GM21576 (cell line): Measurements from ENCODE around the gene SERPINB1.

Experiments
- ATAC-seq: cut with Tn5 transposase; IDR thresholded peaks from one replicate; pipeline ENCODE4 v1.9.1; 2021; ENCODE audit warnings: mild to moderate bottlenecking, moderate library complexity; ENCODE audit not compliant: unreplicated experiment

Gene SERPINB1

DNA sequence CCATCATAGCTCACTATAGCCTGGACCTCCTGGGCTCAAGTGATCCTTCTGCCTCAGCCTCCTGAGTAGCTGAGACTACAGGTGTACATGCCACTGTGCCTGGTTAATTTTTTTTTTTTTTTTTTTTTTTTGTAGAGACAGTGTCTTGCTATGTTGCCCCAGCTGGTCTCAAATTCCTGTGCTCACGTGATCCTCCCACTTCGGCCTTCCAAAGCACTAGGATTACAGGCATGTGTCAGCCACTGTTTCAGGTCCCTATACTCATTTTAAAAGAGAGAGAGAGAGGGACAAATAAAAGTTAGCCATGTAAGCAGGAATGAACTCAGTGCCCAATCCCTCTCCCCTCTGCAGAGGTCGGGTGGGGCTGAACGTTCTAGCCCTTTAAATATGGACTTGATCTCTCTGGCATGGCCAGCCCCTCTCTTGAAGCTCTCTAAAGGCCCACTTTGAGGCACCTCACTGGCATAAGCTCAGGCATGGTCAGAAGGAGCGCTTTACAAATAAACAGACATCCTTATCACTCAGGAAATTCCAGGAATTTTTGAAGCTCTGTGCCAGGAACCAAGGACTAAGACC is 9.0 kb upstream of the SERPINB1 start:
- no peak for ATAC-seq

DNA sequence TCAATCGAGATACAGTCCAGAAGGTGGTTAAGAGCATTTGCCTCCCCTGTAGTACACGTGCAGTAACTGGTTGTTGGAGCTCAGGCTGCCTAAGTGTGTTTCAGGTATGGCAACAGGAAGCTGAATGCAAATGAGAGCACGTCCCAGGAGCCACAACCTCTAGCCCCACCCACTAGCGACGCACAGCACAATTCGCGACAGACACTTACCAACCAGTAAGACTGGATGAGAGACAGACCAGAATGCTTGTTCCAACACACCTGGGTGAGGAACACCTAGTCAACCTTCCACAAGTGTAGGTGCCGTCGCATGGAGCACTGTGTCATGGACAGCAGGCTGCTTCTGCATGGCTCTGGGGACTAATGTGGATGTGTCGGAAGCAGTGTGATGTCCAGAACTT is 7.2 kb upstream of the SERPINB1 start:
- ATAC-seq = peak; percentile 46

DNA sequence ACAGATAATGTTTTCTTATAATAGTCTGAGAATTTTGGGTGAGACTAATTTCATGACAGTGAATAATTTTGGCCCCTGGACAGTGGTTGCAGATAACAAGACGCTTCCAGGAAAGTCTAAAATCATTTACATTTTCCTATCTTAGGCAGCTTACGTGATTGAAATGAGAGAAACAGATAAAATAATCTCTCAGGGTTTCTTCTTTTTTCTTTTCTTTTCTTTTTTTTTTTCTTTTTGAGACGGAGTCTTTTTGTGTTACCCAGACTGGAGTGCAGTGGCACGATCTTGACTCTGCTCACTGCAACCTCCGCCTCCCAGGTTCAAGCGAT is 4.2 kb upstream of the SERPINB1 start:
- no peak for ATAC-seq

DNA sequence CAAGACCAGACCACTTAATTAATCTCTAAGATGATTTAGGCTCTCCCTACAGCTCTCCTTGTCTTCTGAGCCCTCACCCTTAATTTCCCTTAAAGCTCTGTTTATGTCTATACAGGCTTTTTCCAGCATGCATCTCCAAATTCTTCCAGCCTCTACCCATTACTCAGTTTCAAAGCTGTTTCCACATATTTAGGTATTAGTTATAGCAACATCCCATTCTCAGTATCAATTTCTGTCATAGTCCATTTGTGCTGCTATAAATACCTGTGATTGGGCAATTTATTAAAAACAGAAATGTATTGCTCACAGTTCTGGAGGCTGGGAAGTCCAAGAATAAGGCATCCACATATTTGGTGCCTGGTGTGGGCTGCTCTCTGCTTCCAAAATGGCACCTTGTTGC is 2.3 kb upstream of the SERPINB1 start:
- ATAC-seq = no peak

DNA sequence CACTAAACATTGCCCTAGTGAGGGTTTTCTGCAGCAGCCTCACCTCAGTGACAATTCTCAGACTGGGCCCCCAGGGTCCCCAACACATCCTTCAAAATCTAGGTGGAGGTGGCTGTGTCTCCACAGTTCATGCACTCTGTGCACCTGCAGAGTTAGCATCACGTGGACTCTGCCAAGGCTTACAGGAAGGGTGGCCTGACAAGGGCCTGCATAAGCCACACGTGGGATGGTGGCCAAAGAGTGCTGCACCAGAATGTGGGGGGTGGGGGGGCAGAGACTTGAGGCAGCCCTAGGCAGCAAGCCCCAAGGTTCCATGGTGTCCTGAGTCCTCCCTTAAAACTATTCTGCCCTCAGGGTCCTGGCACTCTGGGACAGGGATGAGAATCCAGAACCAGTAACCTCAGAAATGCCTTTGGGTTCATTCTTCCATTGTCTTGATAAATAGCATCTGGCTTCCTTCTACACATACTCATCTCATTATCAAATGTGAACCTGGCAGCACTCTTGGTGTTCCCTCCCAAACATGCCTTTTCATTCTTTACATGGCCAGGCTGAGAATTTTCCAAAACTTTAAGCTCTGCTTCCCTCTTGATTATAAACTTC is 1.6 kb upstream of the SERPINB1 start:
- no peak for ATAC-seq

DNA sequence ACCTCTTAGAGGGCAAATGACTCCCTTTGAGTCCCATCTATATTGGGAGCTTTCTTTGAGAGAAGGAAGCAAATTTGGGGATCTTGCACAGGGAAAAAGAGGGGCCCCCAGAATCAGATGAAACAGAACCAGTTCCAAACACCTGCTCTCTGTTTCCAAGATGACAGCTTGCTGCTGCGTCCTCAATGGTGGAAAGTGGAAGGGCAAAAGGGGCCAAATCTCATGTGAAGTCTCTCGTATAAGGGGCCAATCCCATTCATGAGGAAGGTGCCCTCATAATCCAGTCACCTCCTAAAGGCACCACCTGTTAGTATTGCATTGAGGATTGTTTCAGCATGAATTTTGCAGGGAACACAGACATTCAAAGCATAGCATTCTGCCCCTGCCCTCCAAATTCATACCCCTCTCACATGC is 483 bp upstream of the SERPINB1 start:
- no peak for ATAC-seq

DNA sequence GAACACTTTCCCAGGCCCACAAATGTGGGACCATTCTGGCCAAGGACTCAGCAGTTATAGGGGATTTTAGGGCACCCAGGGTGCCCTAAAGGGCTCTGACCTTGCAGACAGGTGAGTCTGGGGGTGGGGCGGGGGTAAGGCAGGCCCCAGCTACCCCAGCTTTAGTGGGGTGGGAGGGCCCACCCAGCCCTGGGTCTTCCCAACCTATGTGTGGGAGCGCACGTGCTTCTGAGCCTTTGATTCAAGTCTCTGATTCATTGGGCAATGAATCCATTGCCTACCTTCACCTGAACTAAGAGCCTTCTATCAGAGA is 958 bp downstream of the SERPINB1 start:
- no peak for ATAC-seq

DNA sequence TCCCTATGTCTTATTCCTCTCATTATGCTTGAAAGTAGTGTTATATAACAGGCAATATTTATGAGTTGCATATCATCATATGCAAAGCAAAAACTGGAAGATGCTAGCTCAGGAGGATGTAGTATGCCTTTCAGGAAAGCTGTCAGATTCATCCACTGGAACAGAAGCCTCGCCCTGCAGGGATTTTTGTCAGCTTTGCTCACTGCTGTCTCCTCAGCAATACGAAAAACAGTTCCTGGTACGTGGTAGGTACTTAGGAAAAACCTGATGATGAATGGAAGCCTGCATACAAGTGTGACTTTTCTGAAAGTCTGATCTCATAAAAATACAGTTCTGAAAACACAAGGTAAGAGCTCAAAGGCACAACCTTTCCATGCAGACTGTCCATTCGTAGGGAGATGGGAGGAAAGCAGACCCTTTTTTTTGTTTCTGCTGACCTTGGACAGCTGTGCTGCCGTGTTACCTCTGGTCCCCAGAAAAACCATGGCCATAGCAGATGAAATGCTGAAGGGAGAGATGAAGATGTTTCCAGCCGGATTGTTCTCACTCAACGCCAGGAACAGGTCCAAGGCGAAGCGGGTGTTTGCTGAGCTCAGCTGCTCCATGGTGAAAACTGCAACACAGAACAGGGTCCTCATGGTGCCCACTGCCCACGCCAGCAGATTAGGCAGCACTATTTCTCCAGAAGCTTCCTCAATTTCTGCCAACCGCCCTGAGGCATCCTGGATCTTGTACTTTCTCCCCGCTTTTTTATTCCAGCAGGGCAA is 1.5 kb downstream of the SERPINB1 start:
- ATAC-seq = no peak

DNA sequence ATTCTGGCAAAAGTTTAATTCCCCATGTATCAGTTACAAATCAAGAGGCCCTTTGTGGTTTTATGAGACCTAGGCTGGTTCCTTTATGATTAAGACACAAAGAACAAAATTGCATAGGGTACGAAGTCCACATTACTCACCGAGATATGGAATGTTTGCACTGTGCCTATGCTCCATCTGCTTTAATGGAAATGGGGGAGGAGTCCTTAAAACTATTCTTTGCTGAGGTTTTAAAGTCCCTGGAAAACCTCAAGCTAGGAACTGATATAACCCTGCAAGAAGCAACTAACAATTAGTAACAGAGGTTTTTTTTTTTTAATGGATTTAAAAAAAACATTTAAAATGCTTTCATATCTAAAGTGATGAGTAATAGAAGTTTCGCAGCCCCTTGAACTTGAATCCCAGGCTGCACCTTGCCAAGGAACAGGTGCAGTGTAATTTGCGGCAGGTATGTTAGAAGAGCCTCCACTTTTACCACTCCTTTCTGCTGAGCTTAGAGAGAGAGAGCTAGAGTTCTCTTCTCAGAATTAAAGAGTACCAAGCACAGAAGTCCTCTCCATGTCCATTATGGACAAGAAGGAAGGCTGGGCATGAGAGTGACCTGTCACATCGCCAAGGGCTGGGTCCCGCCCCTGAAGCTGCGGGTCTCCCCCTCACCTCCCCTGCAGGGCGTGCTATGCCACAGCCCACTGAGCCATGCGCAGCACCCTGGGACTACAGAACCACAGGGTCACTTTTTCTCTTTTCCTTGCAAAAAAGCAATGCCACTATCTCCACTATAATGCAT is 2.3 kb downstream of the SERPINB1 start:
- ATAC-seq = no peak

DNA sequence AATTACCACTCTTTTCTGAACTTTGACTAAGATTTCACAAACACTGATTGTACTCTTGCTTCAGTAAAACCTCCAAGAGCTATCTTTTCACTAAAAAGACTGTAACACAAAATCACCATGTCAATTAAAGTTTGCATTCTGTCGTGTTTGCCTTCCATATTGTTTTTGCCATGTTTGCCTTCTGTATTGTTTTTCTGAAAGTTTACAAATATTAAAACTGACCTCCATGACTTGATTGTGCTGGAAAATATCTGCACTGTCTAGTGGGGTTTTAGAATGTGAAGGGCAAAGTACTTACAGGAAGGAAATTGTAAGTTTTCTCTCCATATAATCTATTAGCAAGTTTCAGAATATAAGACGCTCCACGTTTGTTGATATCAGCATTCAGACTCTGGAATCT is 3.4 kb downstream of the SERPINB1 start:
- no peak for ATAC-seq

DNA sequence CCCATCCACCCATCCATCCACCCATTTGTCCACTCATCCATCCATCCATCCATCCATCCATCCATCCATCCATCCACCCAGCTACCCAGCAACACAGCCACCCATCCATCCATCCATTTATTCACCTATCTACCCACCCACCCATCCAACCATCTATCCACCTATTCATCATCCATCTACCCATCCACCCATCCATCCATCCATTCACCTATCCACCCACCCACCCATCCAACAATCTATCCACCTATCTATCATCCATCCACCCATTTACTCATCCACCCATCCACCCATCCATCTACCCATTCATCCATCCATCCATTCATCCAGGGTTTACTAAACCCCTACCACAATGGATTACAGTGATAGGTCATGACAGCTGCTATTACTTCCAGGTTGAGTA is 7.4 kb downstream of the SERPINB1 start:
- no peak for ATAC-seq

DNA sequence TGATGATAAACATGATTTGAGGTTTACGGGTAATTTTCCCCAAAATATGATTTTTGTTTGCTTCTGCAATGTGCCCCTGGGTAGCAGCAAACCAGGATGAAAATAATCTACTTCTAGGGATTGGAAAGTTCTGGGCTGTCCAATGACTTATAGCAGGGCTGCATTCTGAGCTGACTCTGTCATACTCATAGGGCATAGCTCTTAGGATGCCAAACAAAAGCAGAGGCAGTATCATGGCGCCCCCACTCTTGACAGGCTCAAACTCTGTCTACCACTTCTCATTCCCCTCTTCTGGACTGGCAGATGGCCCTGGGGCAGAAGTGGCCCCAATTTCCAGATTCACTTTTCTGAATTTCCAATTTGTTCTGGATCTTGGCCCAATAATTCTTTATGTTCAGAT is 10.3 kb downstream of the SERPINB1 start:
- ATAC-seq = no peak

DNA sequence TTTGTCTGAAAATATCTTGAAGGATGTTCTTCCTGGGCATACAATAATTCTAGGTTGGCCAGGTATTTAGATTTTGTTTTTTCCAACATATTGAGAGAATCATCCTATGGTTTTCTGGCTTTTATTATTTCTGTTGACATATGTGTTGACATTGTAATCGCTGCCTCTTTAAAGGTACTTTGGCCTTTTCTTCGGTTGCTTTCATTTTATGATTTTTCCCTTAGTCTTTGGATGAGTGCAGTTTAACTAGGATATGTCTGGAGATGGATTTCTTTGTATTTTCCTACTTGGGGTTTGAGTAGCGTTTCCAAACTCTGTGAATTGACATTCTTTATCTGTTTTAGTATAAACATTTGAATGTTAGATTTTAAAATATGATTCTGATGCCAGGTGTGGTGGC is 11.5 kb downstream of the SERPINB1 start:
- ATAC-seq = no peak

DNA sequence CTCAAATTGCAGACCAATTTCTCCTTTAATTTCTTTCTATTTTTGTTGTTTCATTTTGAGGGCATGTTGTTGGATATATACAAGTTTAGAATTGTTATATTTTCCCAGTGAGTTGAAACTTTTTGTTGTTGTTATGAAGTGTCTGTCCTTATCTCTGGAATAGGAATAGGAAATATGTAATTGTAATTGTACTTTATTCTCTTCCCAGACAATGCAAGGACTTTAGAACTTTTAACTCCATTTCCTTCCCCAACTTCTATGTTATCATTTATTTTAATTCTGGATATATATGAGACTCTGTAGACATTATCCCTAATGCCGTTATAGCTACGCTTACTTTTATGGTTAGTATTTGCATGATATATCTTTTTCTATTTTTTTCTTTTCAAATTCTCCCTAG is 12.4 kb downstream of the SERPINB1 start:
- no peak for ATAC-seq

DNA sequence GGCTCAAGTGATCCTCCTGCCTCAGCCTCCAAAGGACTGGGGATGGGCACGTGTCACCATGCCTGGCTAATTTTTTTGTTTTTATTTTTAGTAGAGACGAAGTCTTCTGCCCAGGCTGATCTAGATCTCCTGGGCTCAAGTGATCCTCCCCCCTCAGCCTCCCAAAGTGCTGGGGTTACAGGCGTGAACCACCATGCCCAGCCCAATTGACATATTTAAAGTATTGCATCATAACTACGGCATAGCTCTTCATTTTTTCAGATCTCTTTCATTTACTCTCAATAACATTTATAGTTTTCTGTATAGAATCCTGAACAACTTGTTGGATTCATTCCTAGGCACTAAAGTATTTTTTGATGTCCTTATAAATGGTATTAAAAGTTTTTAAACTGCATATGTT is 13.0 kb downstream of the SERPINB1 start:
- no peak for ATAC-seq

DNA sequence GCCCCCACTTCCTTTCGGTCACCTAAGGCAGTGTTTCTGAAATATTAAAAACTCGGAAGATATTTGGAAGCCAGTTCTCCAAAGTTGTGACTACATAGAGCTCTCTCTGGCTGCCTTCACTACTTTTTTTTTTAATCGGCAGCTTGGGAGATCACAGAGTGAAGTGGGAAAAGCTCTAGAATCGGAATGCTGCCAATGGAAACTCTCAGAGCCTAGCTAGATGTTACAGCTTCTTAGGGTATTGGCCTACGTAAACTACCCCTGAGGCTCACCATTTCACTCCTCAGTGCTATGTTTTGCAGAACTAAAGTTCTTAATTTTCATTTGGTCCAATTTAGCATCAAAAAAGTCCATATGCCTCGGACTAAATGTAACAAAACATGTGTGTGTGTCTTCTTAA is 14.5 kb downstream of the SERPINB1 start:
- ATAC-seq = no peak

DNA sequence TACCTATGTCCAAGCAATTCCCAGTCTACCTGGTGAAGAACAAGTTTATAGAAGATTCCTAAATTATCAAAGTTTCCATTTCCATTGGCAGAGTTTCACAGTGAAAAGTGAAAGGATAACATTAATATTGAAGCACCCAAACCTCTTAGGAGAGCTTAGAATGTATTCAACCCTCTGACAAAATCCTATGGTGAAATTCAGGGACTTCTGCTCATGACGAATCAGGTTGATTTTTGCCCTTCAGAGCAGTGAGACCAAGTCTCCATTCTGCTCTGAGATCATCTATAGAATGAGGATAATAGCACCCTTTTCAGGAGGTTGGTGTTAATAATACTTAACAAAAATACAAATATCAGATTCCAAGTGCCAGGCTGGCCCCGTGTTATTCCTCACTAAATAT is 15.5 kb downstream of the SERPINB1 start:
- no peak for ATAC-seq

DNA sequence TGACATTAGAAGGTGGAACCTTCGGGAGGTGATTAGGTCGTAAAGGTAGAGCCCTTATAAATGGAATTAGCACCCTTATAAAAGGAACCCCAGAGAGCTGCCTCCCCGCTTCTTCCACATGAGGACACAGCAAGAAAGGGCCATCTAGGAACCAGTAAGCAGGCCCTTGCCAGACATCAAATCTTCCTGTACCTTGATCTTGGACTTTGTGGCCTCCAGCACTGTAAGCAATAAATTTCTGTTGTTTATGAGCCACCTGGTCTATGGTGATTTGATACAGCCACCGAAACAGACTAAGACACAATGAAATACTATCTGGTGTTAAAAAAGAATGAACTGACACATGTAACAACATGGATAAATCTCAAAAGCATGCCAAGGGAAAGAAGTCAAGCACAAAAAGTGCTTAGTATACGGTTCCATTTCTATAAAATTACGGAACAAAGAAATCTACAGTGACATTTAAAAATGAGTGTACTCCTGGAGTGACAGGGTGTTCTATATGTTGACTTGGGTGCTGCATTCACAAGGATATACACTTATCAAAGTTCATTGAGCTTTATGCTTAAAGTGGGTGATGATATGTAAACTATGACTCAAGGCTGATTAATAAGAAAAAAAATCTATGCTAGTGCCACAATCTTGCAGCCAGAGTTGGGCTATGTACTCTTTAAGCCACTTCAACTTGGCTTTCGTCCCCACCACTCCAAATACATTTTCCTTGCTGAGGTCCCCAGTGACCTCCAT is 18.4 kb downstream of the SERPINB1 start:
- no peak for ATAC-seq

DNA sequence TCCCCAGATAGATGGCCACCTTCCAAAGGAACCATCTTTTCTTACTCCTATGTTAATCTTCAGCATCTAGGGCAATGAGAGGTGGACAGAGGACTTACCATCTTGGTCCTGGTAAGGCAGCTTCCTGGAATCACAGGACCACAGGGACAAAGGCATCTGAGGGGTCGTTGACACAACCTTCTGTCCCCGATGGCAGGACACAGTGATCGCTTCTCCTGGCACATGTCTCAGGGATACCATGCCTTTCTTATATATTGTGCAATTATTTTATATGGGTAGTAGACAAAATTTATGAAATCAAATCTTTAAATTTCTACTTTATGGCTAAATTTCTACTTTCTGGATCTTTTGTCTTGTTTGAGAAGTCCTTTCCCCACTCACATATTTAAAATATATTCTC is 20.1 kb downstream of the SERPINB1 start:
- no peak for ATAC-seq

DNA sequence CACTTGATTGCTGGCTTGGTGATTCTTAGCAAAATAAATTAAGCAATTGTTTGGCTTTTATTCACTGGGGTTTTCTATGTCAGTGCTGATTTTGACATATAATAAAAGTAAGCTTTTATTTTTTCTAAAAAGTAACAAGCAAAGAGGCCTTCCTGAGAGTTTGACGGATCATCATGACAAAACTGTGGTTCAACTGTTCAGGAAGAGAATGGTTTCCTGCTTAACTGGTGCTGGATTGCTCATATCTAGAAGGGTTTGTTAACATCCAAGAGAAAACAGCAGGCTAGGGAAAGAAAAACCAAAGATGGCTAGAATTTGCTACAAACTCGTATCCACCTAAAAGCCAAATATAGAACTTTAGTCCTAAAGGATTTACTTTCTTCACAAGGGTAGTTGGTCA is 21.2 kb downstream of the SERPINB1 start:
- no peak for ATAC-seq

DNA sequence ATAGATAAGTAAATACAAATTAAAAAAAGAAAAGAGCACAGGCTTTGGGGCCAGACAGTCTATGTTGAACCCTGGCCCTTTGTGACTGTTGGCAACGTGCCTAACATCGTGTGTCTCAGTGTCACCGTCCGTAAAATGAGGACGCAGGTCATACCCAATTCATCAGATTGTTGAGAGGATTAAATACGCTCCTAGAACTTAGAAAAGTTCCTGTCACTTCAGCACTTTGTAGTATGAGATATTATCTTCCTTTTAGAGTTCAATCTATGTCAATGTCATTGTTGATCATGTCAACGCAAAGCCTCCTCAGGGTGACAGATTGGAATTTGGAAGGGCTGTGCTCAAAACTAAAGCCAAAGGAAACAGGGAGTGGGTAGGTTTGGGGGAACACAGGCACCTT is 21.7 kb downstream of the SERPINB1 start:
- ATAC-seq = no peak
